ENCODE results near the gene ZNF638. TPM values are rescaled to one million over a fixed set of nuclear protein-coding genes. Genes with fewer than 3 reads are reported as not detected.

Gene ZNF638
- total and polyA plus RNA-seq, 10 of the 15 experiments (the other 5 are each of a cell fraction or from before 2014, with no cell fraction given): 37.6 to 133 (median 64.5) TPM

DNA sequence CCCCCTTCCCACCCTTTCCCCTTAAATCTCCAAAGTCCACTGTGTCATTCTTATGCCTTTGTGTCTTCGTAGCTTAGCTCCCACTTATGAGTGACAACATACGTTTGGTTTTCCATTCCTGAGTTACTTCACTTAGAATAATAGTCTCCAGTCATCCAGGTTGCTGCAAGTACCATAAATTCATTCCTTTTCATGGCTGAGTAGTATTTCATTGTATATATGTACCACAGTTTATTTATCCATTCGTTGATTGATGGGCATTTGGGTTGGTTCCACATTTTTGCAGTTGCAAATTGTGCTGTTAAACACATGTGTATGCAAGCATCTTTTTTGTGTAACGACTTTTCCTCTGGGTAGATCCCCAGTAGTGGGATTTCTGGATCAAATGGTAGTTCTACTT is 14.5 kb upstream of the ZNF638 start:
- H3K27me3 ChIP-seq (replicated peaks in 1 of 2; ENCODE audit: control insufficient read depth in 2 of 2, insufficient read depth in 2 of 2, low read length in 1 of 2): no peaks in the 10 kb centered on the region
- SMC1A ChIA-PET (ENCODE audit: uncharacterized antibody, unreplicated experiment): no interaction called here
- 18% methylated on average over 4 of the region's 4 CpGs for WGBS (ENCODE audit: insufficient coverage, insufficient replicate concordance, low lambda C conversion rate, missing lambda C conversion rate)
- H3K9ac ChIP-seq (ENCODE audit: control insufficient read depth, insufficient read depth, low read length): no peak overlapping the region
- H3K79me2 ChIP-seq (ENCODE audit: control insufficient read depth, insufficient read depth, low read length): no peaks in the 10 kb centered on the region; the same call in 1 of the 2 replicates
- peaks cover 1% of the 10 kb centered on the region; the same call in 2 of the 3 replicates for H3K9me3 ChIP-seq (replicated peaks; ENCODE audit: control insufficient read depth, insufficient read depth, low read length)
- BruUV-seq (replicated peaks): no TSS peak
- TF ChIP-seq, protein P1, sequence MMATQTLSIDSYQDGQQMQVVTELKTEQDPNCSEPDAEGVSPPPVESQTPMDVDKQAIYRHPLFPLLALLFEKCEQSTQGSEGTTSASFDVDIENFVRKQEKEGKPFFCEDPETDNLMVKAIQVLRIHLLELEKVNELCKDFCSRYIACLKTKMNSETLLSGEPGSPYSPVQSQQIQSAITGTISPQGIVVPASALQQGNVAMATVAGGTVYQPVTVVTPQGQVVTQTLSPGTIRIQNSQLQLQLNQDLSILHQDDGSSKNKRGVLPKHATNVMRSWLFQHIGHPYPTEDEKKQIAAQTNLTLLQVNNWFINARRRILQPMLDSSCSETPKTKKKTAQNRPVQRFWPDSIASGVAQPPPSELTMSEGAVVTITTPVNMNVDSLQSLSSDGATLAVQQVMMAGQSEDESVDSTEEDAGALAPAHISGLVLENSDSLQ (IDR thresholded peaks at IDR 0.05): no peak
- TF ChIP-seq POU2F2 (IDR thresholded peaks at IDR 0.05; ENCODE audit: borderline replicate concordance, low read depth, low read length) (no peak), ASH2L (IDR thresholded peaks at IDR 0.05; ENCODE audit: borderline replicate concordance, low read depth) (no peak), NFXL1 (IDR thresholded peaks at IDR 0.05; ENCODE audit: borderline replicate concordance) (no peak), BCL11A (IDR thresholded peaks at IDR 0.05; ENCODE audit: low read depth, low read length) (no peak), EGR1 (IDR thresholded peaks at IDR 0.05; ENCODE audit: borderline replicate concordance in 1 of 2, low read depth in 2 of 2, low read length in 2 of 2) (no peak), CHD2 (IDR thresholded peaks at IDR 0.05; ENCODE audit: borderline replicate concordance, low read depth, low read length) (no peak), POLR2A (IDR thresholded peaks at IDR 0.05; ENCODE audit: low read depth, low read length) (no peak), ZNF274 (IDR thresholded peaks at IDR 0.05; ENCODE audit: insufficient read depth, insufficient read length) (no peak), SIN3A (IDR thresholded peaks at IDR 0.05; ENCODE audit: low read depth, low read length) (no peak), CHD4 (IDR thresholded peaks at IDR 0.05) (no peak)
- TF ChIP-seq, protein P2, sequence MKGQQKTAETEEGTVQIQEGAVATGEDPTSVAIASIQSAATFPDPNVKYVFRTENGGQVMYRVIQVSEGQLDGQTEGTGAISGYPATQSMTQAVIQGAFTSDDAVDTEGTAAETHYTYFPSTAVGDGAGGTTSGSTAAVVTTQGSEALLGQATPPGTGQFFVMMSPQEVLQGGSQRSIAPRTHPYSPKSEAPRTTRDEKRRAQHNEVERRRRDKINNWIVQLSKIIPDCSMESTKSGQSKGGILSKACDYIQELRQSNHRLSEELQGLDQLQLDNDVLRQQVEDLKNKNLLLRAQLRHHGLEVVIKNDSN (IDR thresholded peaks at IDR 0.05; ENCODE audit: borderline replicate concordance, extremely low read length, insufficient read depth, low read depth, low read length): no peak
- TF ChIP-seq, protein P3, sequence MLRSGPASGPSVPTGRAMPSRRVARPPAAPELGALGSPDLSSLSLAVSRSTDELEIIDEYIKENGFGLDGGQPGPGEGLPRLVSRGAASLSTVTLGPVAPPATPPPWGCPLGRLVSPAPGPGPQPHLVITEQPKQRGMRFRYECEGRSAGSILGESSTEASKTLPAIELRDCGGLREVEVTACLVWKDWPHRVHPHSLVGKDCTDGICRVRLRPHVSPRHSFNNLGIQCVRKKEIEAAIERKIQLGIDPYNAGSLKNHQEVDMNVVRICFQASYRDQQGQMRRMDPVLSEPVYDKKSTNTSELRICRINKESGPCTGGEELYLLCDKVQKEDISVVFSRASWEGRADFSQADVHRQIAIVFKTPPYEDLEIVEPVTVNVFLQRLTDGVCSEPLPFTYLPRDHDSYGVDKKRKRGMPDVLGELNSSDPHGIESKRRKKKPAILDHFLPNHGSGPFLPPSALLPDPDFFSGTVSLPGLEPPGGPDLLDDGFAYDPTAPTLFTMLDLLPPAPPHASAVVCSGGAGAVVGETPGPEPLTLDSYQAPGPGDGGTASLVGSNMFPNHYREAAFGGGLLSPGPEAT (IDR thresholded peaks at IDR 0.05; ENCODE audit: low read depth): no peak
- TF ChIP-seq, protein P4, sequence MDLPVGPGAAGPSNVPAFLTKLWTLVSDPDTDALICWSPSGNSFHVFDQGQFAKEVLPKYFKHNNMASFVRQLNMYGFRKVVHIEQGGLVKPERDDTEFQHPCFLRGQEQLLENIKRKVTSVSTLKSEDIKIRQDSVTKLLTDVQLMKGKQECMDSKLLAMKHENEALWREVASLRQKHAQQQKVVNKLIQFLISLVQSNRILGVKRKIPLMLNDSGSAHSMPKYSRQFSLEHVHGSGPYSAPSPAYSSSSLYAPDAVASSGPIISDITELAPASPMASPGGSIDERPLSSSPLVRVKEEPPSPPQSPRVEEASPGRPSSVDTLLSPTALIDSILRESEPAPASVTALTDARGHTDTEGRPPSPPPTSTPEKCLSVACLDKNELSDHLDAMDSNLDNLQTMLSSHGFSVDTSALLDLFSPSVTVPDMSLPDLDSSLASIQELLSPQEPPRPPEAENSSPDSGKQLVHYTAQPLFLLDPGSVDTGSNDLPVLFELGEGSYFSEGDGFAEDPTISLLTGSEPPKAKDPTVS (IDR thresholded peaks at IDR 0.05; ENCODE audit: low read depth, low read length): no peak
- TF ChIP-seq, protein P5, sequence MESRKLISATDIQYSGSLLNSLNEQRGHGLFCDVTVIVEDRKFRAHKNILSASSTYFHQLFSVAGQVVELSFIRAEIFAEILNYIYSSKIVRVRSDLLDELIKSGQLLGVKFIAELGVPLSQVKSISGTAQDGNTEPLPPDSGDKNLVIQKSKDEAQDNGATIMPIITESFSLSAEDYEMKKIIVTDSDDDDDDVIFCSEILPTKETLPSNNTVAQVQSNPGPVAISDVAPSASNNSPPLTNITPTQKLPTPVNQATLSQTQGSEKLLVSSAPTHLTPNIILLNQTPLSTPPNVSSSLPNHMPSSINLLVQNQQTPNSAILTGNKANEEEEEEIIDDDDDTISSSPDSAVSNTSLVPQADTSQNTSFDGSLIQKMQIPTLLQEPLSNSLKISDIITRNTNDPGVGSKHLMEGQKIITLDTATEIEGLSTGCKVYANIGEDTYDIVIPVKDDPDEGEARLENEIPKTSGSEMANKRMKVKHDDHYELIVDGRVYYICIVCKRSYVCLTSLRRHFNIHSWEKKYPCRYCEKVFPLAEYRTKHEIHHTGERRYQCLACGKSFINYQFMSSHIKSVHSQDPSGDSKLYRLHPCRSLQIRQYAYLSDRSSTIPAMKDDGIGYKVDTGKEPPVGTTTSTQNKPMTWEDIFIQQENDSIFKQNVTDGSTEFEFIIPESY (IDR thresholded peaks at IDR 0.05): no peak
- in situ Hi-C loops (cut with MboI): no loop called here
- FAIRE-seq (no peak), DNase-seq (ENCODE audit: low read depth, low spot score) (no peak), ATAC-seq (no peak)
- no peak overlapping the region for H3K27ac ChIP-seq (ENCODE audit: control insufficient read depth, insufficient read depth)
- H3K4me1 ChIP-seq (ENCODE audit: control insufficient read depth, insufficient read depth, low read length): no peaks in the 10 kb centered on the region
- CTCF ChIA-PET: interaction anchor here (1.6 kb wide), 1 partner anchor 15 kb away, joined by 5 read pairs; the partner anchor contains the start of gene ZNF638
- H2AFZ ChIP-seq (ENCODE audit: control insufficient read depth, low read depth, low read length): no peak overlapping the region
- intact Hi-C loops (cut with micrococcal nuclease; ENCODE audit: unreplicated experiment): no loop called here
- RAD21 ChIA-PET (ENCODE audit: unreplicated experiment): no interaction called here
- H3K36me3 ChIP-seq (ENCODE audit: control insufficient read depth in 2 of 2, insufficient read depth in 2 of 2, low read length in 1 of 2): no peaks in the 10 kb centered on the region
- H3K4me3 ChIP-seq: no peak overlapping the region
- H4K20me1 ChIP-seq (ENCODE audit: control insufficient read depth, insufficient read depth): no peaks in the 10 kb centered on the region
- no peak overlapping the region for H3K4me2 ChIP-seq (ENCODE audit: control insufficient read depth, insufficient read depth)
- POLR2A ChIA-PET: no interaction called here

All from GM12878 (cell line).